ENCODE results near the gene ANKRD26. TPM values are rescaled to one million over a fixed set of nuclear protein-coding genes. Genes with fewer than 3 reads are reported as not detected.
"Not testable (repeated sequence)": the region's sequence is repeated elsewhere in the genome, so short reads cannot be mapped to it uniquely, and the experiment has no call there.

Gene ANKRD26
- polyA plus RNA-seq, 4 donors: 1.9 to 8.9 (median 2.6) TPM

DNA sequence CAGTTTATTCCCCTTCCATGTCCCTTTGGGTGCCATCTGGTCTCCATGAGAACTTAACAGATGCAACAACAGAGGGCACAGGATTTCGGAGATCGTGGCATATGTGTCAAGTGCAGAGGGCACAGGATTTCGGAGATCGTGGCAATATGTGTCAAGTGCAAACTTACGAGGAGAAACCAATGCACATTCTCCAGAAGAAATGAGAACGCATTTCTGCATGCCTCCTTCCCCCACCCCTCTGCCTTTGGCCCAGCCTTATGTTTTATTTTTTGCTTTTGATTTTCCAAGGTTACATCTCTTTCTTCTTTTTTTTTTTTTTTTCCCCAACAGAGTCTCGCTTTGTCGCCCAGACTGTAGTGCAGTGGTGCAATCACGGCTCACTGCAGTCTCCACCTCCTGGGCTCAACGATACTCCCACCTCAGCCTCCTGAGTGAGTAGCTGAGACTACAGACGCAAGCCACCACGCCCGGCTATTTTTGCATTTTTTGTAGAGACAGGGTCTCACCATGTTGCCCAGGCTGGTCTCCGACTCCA is 586 bp upstream of the ANKRD26 start:
- Histone ChIP-seq H3K4me3 (ENCODE audit: low read depth in 1 of 3, low read length in 3 of 3) (peak overlapping the region; percentile 3 to 87 (median 62)), H3K36me3 (ENCODE audit: control insufficient read depth in 3 of 3, insufficient read depth in 2 of 3, low read depth in 1 of 3, low read length in 3 of 3) (peaks cover 0 to 4% (median 0%) of the 10 kb centered on the region in 3 donors), H3K4me1 (ENCODE audit: control insufficient read depth in 3 of 3, insufficient read depth in 2 of 3, low read depth in 1 of 3, low read length in 2 of 3) (peaks cover 2 to 5% (median 4%) of the 10 kb centered on the region in 3 donors), H3K27me3 (ENCODE audit: control insufficient read depth in 3 of 3, insufficient read depth in 3 of 3, low read length in 3 of 3) (no peaks in the 10 kb centered on the region), H3K9me3 (ENCODE audit: control insufficient read depth in 2 of 2, insufficient read depth in 1 of 2, low read depth in 1 of 2, low read length in 1 of 2) (no peaks in the 10 kb centered on the region), H3K27ac (ENCODE audit: low read depth in 1 of 3, low read length in 2 of 3) (peak overlapping the region in 2 of 3 donors; percentile 10 to 89)
- WGBS, 3 donors: 18 to 41% (median 24%) methylated on average over 14 of the region's 14 CpGs
- FAIRE-seq: no peak
- DNase-seq: no peak

DNA sequence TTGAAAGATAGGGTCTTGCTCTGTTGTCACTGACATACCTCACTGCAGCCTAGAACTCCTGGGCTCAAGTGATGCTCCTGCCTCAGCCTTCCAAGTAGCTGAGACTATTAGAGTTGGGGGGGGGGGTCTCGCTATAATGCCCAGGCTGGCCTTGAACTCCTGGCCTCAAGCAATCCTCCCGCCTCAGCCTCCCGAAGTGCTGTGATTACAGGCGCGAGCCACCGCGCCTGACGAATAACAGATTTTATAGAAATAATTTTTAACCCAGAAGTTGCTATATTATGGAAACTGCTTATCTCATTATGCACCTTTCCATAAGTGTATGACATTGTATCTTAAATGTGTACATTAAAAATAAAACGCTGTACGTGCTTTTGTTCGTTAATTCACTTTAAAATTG is 846 bp downstream of the ANKRD26 start:
- Histone ChIP-seq H3K4me3 (ENCODE audit: low read depth in 1 of 3, low read length in 3 of 3) (peak overlapping the region; percentile 62 to 87 (median 78)), H3K36me3 (ENCODE audit: control insufficient read depth in 3 of 3, insufficient read depth in 2 of 3, low read depth in 1 of 3, low read length in 3 of 3) (peaks cover 0 to 7% (median 0%) of the 10 kb centered on the region in 3 donors), H3K9me3 (ENCODE audit: control insufficient read depth in 2 of 2, insufficient read depth in 1 of 2, low read depth in 1 of 2, low read length in 1 of 2) (no peaks in the 10 kb centered on the region), H3K4me1 (ENCODE audit: control insufficient read depth in 3 of 3, insufficient read depth in 2 of 3, low read depth in 1 of 3, low read length in 2 of 3) (peaks cover 2 to 5% (median 4%) of the 10 kb centered on the region in 3 donors), H3K27ac (ENCODE audit: low read depth in 1 of 3, low read length in 2 of 3) (peak overlapping the region; percentile 89), H3K27me3 (ENCODE audit: control insufficient read depth in 3 of 3, insufficient read depth in 3 of 3, low read length in 3 of 3) (no peaks in the 10 kb centered on the region)
- WGBS, 3 donors: 13 to 46% (median 25%) methylated on average over 11 of the region's 11 CpGs
- DNase-seq (no peak), FAIRE-seq (no peak)

DNA sequence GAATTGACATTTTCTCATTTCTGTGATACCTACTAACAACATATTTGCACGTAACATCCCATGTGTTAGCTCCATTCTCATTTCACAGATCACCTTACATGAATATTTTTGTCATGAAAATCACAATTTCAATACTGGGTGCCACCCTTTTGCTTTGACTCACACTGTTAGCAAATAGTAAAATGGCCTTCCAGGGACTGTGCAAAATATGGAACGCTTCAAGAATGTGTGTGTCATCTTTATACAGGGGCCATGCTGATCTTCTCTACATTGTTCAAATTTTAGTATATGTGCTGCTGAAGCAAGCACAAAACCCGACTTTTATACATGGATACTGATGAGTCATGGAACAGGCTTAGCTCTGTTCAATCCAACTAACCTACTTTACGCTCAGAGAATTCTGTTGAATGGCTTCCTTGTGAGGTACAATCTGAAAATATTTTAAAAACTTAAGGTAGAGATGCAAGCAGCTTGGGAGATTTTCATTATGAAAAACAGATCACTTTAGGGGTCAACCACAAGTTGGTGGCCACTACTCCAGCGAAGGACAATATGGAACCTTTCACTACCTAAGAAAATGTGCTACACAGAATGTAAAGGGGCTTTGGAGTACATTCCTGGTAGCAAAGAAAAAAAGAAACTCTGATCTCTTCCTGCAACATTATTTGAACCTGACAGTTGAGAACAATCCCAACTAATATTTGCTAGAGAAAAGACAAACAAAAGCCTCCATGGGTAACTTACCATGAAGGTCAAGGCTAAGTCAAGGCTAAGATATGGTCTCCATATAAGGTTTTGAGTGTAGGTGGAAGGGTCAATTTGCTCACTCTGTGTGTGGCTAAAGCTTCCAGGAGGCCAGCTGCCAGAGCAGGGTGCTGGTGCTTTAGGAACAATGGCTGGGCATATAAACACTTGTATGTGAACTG is 11.9 kb downstream of the ANKRD26 start:
- 84 to 95% (median 86%) methylated on average over 5 of the region's 5 CpGs for WGBS, 3 donors
- H3K4me3 ChIP-seq (ENCODE audit: low read depth in 1 of 3, low read length in 3 of 3): no peak overlapping the region
- no peak for FAIRE-seq

DNA sequence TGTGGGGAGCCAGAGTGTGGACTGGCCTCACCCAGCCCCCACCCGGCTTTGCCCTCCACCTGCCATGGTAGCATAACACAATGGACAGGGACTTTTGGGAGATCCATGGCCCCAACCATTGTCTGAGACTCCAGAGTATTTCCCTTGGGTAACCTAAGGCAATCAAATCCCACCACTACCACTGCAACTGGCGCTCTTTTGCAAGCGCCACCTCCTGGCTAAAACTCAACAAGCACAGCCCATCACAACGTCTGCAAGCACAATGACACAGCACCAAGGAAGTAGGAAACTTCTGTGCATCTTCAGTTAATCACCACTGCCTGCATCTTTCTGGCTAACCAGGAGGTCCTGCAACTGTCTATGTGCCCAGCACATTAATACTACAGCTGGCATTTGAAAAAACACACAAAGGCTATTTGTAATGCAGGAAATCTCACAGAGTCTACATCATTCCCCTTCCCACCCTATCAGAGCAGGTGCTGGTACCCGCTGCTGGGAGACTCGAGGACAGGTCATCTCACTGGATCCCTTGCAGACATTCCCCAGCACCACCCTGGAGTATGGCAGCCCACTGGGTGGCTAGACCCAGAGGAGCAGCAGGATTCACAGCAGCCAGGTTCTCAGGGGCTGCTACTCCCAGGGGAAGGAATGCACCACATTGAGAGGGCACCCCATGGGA is 27.7 kb downstream of the ANKRD26 start:
- FAIRE-seq (no peak), DNase-seq (no peak)
- H3K27me3 ChIP-seq (ENCODE audit: control insufficient read depth in 3 of 3, insufficient read depth in 3 of 3, low read length in 3 of 3): no peaks in the 10 kb centered on the region
- WGBS, 3 donors: 92 to 95% (median 94%) methylated on average over 6 of the region's 6 CpGs
- H3K4me3 ChIP-seq (ENCODE audit: low read depth in 1 of 3, low read length in 3 of 3): no peak overlapping the region
- no peak overlapping the region for H3K27ac ChIP-seq (ENCODE audit: low read depth in 1 of 3, low read length in 2 of 3)
- peaks cover 0 to 2% of the 10 kb centered on the region in 2 donors for H3K9me3 ChIP-seq (ENCODE audit: control insufficient read depth in 2 of 2, insufficient read depth in 1 of 2, low read depth in 1 of 2, low read length in 1 of 2)
- H3K4me1 ChIP-seq (ENCODE audit: control insufficient read depth in 3 of 3, insufficient read depth in 2 of 3, low read depth in 1 of 3, low read length in 2 of 3): no peaks in the 10 kb centered on the region
- peaks cover 0 to 40% (median 4%) of the 10 kb centered on the region in 3 donors for H3K36me3 ChIP-seq (ENCODE audit: control insufficient read depth in 3 of 3, insufficient read depth in 2 of 3, low read depth in 1 of 3, low read length in 3 of 3)

More for the DNA sequence above, 11.9 kb downstream of the ANKRD26 start:
- no peak for DNase-seq
- Histone ChIP-seq H3K36me3 (ENCODE audit: control insufficient read depth in 3 of 3, insufficient read depth in 2 of 3, low read depth in 1 of 3, low read length in 3 of 3) (peaks cover 0 to 23% (median 3%) of the 10 kb centered on the region in 3 donors), H3K27ac (ENCODE audit: low read depth in 1 of 3, low read length in 2 of 3) (no peak overlapping the region), H3K27me3 (ENCODE audit: control insufficient read depth in 3 of 3, insufficient read depth in 3 of 3, low read length in 3 of 3) (no peaks in the 10 kb centered on the region), H3K4me1 (ENCODE audit: control insufficient read depth in 3 of 3, insufficient read depth in 2 of 3, low read depth in 1 of 3, low read length in 2 of 3) (no peaks in the 10 kb centered on the region), H3K9me3 (ENCODE audit: control insufficient read depth in 2 of 2, insufficient read depth in 1 of 2, low read depth in 1 of 2, low read length in 1 of 2) (no peaks in the 10 kb centered on the region)

DNA sequence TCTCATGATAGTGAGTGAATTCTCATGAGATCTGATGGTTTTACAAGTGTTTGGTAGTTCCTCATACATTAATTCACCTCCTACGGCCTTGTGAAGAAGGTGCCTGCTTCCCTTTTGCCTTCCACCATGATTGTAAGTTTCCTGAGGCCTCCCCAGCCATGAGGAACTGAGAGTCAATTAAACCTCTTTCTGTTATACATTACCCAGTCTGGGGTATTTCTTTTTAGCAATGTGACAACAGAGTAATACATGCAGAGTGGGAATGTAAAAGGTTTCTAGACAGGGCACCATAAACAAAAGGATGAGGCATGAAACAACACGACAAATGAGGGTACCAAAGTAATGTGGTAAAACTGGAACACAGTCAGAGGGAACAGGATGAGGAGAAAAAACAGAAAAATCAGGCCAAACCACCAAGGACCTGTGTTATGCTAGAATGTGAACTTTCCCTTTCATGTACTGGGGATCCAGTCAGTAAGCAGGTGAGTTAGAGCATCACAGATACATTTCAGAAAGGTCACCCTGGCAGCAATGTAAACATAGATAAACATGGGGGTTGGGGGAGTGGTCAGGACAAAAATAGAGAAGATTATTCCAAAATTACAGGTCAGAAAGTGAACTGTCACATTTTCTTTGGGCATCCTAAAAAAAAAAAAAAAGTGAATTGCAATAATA is 31.9 kb downstream of the ANKRD26 start:
- FAIRE-seq (no peak), DNase-seq (no peak)
- Histone ChIP-seq H3K4me1 (ENCODE audit: control insufficient read depth in 3 of 3, insufficient read depth in 2 of 3, low read depth in 1 of 3, low read length in 2 of 3) (no peaks in the 10 kb centered on the region), H3K9me3 (ENCODE audit: control insufficient read depth in 2 of 2, insufficient read depth in 1 of 2, low read depth in 1 of 2, low read length in 1 of 2) (no peaks in the 10 kb centered on the region), H3K4me3 (ENCODE audit: low read depth in 1 of 3, low read length in 3 of 3) (no peak overlapping the region), H3K27ac (ENCODE audit: low read depth in 1 of 3, low read length in 2 of 3) (no peak overlapping the region), H3K36me3 (ENCODE audit: control insufficient read depth in 3 of 3, insufficient read depth in 2 of 3, low read depth in 1 of 3, low read length in 3 of 3) (peaks cover 0 to 43% (median 2%) of the 10 kb centered on the region in 3 donors), H3K27me3 (ENCODE audit: control insufficient read depth in 3 of 3, insufficient read depth in 3 of 3, low read length in 3 of 3) (no peaks in the 10 kb centered on the region)
- WGBS, 3 donors: 90 to 95% (median 92%) methylated on average over 2 of the region's 2 CpGs

DNA sequence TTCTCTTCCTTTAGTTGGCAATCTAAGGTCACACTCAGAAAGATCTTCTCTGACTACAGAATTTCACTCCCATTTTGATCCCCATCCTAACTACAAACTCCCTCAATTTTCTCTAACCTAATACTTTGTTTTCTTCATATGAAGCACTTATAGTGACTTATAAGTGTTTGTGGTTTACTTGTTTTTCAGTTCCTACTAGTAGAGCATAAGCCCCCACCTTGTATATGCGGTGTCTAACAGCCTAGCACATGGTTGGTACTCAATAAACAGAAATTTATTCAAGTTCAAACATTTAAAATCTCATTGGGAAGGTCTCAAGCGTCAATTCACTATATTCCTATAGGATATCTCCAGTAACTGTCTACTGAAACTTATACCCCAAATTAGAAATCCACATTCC is 35.2 kb downstream of the ANKRD26 start:
- H3K36me3 ChIP-seq (ENCODE audit: control insufficient read depth in 3 of 3, insufficient read depth in 2 of 3, low read depth in 1 of 3, low read length in 3 of 3): peaks cover 0 to 29% (median 2%) of the 10 kb centered on the region in 3 donors
- FAIRE-seq (no peak), DNase-seq (no peak)
- no peak overlapping the region for H3K27ac ChIP-seq (ENCODE audit: low read depth in 1 of 3, low read length in 2 of 3)
- H3K9me3 ChIP-seq (ENCODE audit: control insufficient read depth in 2 of 2, insufficient read depth in 1 of 2, low read depth in 1 of 2, low read length in 1 of 2): no peaks in the 10 kb centered on the region
- H3K27me3 ChIP-seq (ENCODE audit: control insufficient read depth in 3 of 3, insufficient read depth in 3 of 3, low read length in 3 of 3): no peaks in the 10 kb centered on the region
- H3K4me3 ChIP-seq (ENCODE audit: low read depth in 1 of 3, low read length in 3 of 3): no peak overlapping the region
- H3K4me1 ChIP-seq (ENCODE audit: control insufficient read depth in 3 of 3, insufficient read depth in 2 of 3, low read depth in 1 of 3, low read length in 2 of 3): no peaks in the 10 kb centered on the region
- WGBS, 3 donors: 94 to 100% (median 96%) methylated on average over 2 of the region's 2 CpGs

DNA sequence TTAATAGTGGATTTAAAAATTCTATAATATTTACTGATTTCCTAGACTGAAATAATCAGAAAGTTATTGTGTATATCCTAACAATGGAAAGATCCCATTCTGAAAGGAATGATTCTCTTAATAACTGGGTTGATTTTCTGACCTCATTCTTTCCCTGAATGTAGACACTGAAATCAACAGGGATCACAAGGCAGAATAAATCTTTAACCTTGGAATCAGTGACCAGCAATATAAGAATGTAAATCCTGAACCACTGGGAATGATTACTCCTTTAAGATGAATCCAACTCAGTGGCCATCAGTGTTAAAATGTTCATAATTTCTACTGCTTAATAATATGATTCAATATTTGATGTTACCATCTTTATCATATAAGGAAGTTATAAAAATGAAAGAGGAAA is 47.6 kb downstream of the ANKRD26 start:
- FAIRE-seq (no peak), DNase-seq (peak in 1 of 2 donors; percentile 3)
- no peaks in the 10 kb centered on the region for H3K9me3 ChIP-seq (ENCODE audit: control insufficient read depth in 2 of 2, insufficient read depth in 1 of 2, low read depth in 1 of 2, low read length in 1 of 2)
- H3K27ac ChIP-seq (ENCODE audit: low read depth in 1 of 3, low read length in 2 of 3): no peak overlapping the region
- H3K36me3 ChIP-seq (ENCODE audit: control insufficient read depth in 3 of 3, insufficient read depth in 2 of 3, low read depth in 1 of 3, low read length in 3 of 3): peaks cover 0 to 12% (median 0%) of the 10 kb centered on the region in 3 donors
- H3K4me3 ChIP-seq (ENCODE audit: low read depth in 1 of 3, low read length in 3 of 3): no peak overlapping the region
- H3K27me3 ChIP-seq (ENCODE audit: control insufficient read depth in 3 of 3, insufficient read depth in 3 of 3, low read length in 3 of 3): no peaks in the 10 kb centered on the region
- no peaks in the 10 kb centered on the region for H3K4me1 ChIP-seq (ENCODE audit: control insufficient read depth in 3 of 3, insufficient read depth in 2 of 3, low read depth in 1 of 3, low read length in 2 of 3)

DNA sequence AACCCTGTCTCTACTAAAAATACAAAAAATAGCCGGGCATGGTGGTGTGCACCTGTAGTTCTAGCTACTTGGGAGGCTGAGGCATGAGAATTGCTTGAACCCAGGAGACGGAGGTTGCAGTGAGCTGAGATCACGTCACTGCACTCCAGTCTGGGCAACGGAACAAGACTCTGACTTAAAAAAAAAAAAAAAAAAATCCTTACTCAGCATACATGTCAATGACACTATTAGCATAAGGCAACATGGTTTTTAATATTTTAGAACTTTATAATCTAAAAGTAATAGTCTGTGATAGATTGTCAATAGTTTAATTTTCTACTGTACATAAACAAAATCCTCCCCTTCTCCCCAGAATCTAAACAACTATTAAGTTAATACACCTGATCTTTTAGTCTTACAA is 55.0 kb downstream of the ANKRD26 start:
- H3K27me3 ChIP-seq (ENCODE audit: control insufficient read depth in 3 of 3, insufficient read depth in 3 of 3, low read length in 3 of 3); DNase-seq; H3K9me3 ChIP-seq (ENCODE audit: control insufficient read depth in 2 of 2, insufficient read depth in 1 of 2, low read depth in 1 of 2, low read length in 1 of 2); H3K27ac ChIP-seq (ENCODE audit: low read depth in 1 of 3, low read length in 2 of 3); H3K4me1 ChIP-seq (ENCODE audit: control insufficient read depth in 3 of 3, insufficient read depth in 2 of 3, low read depth in 1 of 3, low read length in 2 of 3); FAIRE-seq; H3K4me3 ChIP-seq (ENCODE audit: low read depth in 1 of 3, low read length in 3 of 3): not testable (repeated sequence)
- H3K36me3 ChIP-seq (ENCODE audit: control insufficient read depth in 3 of 3, insufficient read depth in 2 of 3, low read depth in 1 of 3, low read length in 3 of 3): peaks cover 0 to 22% (median 2%) of the 10 kb centered on the region in 3 donors
- 92 to 99% (median 98%) methylated on average over 4 of the region's 4 CpGs for WGBS, 3 donors

All from small intestine (tissue), 7 donors.